Uterus (tissue), 2 donors: Measurements from ENCODE around the gene PIPOX.

Experiments used
- CTCF ChIP-seq, 4 experiments: fragments of 200-600 bp in 2 of 4; fragments of 450-650 bp in 2 of 4; sonication (generic) in 2 of 4; IDR thresholded peaks; one replicate each; pipeline ENCODE4 v1.5.1; 2016 to 2019; ENCODE audit warnings: antibody characterized with exemption in 4 of 4, mild to moderate bottlenecking in 2 of 4, moderate library complexity in 1 of 4
- POLR2A ChIP-seq, 2 donors: fragments of 450-650 bp; IDR thresholded peaks; one replicate each; pipeline ENCODE4 v1.6.1; 2016; ENCODE audit warnings: antibody characterized with exemption in 2 of 2, mild to moderate bottlenecking in 1 of 2, moderate library complexity in 1 of 2

DNA sequence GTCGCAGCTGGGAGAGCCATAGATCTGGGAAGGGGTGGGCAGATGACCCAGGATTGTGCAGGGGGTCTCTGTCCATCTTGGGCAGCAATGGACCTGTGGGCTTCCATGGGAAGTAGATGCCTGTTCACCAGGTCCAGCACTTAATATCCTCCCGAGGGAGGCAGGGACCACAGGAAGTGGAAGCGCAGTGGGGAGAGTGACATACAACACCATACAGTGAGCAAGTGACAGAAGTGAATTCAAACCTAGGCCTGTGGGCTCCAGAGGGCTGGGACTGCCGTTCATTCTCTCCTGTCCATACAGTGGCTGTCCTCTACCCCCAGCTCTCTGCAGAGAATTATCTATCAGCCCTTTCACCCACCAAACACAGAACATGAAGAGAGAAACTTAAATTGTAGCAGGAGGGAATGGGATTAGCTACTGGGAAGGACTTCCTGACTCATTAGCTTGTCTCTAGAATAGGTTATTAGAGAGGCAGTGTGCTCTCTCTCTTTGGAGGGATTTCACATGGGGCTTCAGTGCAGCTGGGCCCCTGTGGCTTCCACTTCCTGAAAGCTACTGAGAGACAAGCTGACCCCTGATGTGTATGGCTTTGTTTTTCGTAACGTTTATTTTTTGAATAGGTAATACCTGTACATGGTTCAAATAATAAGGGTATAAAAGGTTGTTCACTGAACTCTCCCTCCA lies 24.0 kb upstream of the PIPOX start:
- TF ChIP-seq CTCF (IDR thresholded peaks at IDR 0.05) (no peak), POLR2A (IDR thresholded peaks at IDR 0.05) (no peak)
